Jurkat, Clone E6-1 (cell line): ENCODE measurements around the gene KRTAP9-6.
"Not testable (repeated sequence)": the region's sequence is repeated elsewhere in the genome, so short reads cannot be mapped to it uniquely, and the experiment has no call there.

Source experiments
- DNase-seq: peaks from one replicate; pipeline ENCODE4 v3.0.0-alpha.2; 2011; ENCODE audit warnings: low read depth, low spot score
- H3K4me3 ChIP-seq: 2 replicates; pipeline ENCODE4 v1.5.1; 2011; ENCODE audit warnings: mild to moderate bottlenecking, low read length, control low read depth, moderate library complexity

The KRTAP9-6 gene

DNA sequence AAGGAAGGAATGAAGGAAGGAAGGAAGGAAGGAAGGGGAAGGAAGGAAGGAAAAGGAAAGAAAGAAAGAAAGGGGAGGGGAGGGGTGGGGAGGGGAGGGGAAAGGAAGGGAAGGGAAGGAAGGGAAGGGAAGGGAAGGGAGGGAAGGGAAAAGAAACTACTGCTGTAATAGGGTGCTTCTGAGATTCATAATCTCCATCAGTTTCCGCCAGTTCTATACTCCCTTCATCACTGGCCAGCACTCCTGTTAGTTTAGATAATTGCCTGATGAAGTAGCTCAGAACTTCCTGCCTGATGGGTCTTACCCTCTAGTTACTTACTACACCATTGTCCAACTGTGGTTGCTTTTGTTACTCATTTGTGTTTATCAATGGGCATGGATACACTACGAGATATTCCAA lies 2.0 kb upstream of the KRTAP9-6 start:
- no peak overlapping the region for H3K4me3 ChIP-seq
- no peak for DNase-seq

DNA sequence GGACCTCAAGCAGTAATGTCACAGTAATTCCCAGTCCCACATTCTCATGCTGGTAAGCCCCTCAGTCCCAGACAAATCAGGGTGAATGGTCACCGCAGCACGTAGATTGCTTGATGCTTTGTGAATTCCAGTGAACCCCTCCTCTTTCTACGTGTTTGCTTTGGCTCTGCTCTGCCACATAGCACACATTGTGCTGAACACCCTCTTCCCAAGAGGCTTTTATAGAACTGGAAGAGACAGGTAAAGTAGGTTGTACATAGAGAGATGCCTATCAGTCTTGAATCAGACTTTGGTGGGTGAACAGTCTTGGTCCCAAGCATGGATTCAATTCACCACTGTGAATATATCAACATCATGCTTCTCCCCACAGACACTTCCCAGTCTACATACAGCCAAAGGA lies 579 bp upstream of the KRTAP9-6 start:
- no peak for DNase-seq
- H3K4me3 ChIP-seq = no peak overlapping the region

DNA sequence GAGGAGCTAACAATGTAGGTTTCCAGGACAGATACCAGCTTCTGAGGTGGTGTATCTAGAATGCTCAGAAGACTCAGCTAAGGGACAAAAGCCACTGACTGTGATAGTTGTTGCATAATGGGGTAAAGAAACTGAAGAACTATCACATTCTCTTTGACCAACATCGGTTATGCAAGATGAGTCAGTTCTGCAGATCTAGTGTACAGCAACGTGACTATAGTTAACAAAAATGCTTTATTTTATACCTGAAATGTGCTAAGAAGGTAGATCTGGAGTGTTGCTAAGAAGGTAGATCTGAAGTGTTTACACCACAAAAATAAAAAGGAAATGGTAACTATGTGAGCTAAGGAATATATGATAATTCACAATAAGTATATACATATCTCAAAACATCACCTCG lies 2.5 kb downstream of the KRTAP9-6 start:
- no peak overlapping the region for H3K4me3 ChIP-seq
- no peak for DNase-seq

GRCh38 chr17:41271323-41271722 lies 6.1 kb downstream of the KRTAP9-6 start:
- not testable (repeated sequence) for H3K4me3 ChIP-seq, DNase-seq

DNA sequence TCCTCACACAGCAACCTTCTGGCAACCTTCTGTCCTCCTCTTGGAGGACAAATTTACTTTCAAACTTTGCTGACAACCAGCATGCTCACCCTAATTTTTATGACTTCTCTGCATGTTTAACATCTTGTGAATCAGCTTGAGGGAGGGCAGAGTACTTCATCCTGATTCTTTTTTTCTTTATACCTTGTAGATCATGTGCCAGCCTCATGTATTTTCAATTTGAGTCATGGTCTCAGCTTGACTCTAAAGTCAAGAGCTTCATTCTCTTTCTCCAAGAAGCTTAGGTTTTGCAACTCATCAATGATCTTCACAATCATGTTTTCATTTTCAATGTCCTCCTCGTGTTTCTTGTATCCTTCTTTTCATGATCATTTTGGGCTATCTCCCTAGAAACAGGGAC lies 6.7 kb downstream of the KRTAP9-6 start:
- no peak overlapping the region for H3K4me3 ChIP-seq
- DNase-seq = no peak

- not testable (repeated sequence) for DNase-seq, H3K4me3 ChIP-seq
Observed at GRCh38 chr17:41275648-41276190, 10.5 kb downstream of the KRTAP9-6 start, which contains the start of gene KRTAP9-7. Gene KRTAP9-7 (plus strand): TSS chr17:41275698. CDS start chr17:41275698, 0 bp downstream.

GRCh38 chr17:41278176-41278955 lies 13.2 kb downstream of the KRTAP9-6 start:
- DNase-seq = no peak
- no peak overlapping the region for H3K4me3 ChIP-seq

DNA sequence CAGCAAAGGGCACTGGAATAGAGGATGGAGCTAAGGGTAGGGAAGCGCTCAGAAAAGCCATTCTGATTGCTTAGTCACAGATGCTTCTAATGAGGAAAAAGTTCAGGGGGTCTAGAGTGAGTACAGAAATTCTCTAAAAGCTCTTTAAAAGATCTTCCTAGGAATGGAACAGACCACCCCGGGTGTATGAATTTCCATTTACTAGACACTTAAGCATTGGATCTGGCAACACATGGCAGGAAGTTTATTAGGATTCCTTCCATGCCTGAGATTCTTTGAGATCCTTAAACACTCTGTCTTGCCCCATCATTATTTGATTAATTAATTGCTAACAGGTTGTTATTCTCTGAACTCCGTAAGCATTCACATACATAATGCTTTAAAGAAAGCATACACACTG lies 18.9 kb downstream of the KRTAP9-6 start:
- DNase-seq = no peak

GRCh38 chr17:41284546-41284945 lies 19.4 kb downstream of the KRTAP9-6 start:
- H3K4me3 ChIP-seq = no peak overlapping the region
- DNase-seq = no peak

More for the DNA sequence above, 18.9 kb downstream of the KRTAP9-6 start:
- no peak overlapping the region for H3K4me3 ChIP-seq

GRCh38 chr17:41287050-41287449 lies 21.9 kb downstream of the KRTAP9-6 start:
- no peak overlapping the region for H3K4me3 ChIP-seq
- DNase-seq = no peak

- DNase-seq = no peak
- no peak overlapping the region for H3K4me3 ChIP-seq
Observed at GRCh38 chr17:41294016-41294415, 28.8 kb downstream of the KRTAP9-6 start.

DNA sequence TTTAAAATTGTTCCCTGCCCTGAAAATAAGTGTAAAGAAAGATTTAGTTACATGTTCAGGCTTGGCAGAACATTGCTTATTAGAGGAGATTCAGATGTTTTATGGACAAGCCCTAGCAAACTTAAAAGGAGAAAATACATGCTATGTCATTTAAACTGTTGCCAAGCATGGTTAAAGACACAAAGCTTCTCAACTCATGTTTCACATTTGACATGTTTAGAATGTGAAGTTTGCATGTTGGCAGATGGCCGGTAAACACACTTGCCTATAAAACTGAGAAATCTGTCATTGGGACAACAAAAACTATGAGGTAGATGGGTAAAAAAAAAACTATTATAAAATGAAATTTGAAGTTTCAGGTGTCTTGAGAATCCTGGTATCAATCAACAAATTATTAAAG lies 31.7 kb downstream of the KRTAP9-6 start:
- no peak for DNase-seq
- H3K4me3 ChIP-seq = no peak overlapping the region

DNA sequence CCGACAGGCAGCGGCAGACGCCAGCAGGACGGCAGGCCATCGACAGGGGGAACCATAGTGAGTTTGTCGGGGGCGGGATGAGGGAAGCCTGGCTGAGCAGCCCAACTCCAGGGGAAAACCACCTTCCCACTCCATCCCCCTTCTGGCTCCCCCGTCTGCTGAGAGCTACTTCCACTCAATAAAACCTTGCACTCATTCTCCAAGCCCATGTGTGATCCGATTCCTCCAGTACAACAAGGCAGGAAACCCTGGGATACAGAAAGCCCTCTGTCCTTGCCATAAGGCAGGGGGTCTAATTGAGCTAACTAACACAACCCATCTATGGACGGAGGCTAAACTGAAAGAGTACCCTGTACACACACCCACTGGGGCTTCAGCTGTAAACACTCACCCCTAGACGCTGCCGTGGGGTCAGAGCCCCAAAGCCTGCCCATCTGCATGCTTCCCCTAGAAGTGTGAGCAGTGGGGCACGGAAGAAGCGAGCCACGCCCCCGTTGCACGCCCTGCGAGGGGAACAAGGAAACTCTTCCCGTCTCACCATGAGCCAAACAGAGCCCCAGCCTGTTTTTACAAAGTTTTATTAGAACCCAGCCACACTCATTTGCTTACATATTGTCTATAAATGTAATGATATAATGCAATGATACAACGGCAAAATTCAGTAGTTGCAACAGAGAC lies 33.4 kb downstream of the KRTAP9-6 start:
- DNase-seq = no peak
- no peak overlapping the region for H3K4me3 ChIP-seq

DNA sequence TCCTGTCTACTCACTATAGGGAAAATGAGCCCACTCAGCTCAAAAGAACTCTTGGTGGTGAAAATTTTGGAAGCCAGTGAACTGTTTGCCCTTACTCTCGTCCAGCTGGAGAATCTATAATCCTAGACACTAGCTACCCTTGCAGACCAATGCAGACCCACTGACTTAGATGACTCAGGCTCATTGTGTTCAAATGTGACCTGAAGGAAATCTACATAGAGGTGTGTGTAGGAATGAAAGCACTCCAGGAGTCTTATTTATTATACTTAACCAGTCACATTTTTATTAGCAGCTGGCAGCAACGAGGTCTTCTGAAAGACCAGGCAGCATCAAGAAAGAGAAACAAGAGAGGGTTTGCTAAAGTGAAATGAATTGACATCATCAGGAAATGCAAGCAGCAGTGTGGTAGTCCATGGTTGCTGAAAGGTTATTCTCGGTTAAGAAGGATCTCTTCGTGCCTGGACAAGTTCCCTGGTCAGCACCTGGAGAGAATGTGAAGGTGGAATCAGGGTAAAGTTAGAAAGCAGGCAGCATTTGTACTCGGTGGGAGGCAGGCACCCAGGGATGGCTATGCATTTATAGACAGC lies 36.1 kb downstream of the KRTAP9-6 start:
- DNase-seq = no peak
- H3K4me3 ChIP-seq = no peak overlapping the region

DNA sequence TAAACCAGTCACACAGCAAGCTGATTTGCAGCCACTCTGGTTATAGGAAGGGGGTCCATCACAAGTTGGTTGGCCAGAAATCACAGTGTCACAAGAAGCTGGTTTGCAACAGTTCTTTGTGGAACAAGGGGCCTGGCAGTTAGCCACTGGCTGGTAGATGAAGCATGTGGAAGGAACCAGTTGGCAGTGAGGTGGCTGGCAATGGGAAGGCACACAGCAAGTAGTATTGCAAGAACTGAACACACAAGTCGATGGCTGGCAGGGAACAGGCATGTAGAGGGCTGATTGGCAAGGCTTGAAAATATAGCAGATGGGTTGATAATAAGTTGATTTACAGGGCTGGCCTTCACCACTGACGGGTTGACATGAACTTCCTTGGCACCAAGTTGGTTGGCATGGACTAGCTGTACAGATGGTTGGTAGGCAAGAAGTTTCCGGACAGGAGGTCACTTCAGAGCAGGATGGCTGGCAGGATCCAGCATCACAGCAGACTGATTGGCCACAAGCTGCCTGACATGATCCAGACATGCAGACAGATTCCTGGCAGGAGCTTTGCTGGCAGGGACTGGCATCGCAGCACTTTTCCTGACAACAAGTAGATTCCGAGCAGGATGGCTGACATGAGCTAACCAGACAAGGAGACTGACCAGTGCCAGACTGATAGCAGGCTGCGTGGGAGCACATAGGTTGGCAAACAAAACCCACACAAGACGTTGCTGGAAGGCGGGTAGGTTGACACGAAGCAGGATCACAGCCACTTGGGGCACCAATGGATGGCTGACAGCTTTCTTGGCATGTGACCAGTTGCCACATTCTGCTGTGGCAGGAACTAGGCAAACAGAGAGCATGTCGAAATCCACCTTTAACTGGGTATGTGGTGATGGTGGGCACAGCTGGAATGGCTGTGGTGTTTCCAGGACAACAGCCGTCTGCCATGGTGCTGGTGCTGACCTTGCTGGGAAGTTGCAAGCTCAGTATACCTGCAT lies 37.0 kb downstream of the KRTAP9-6 start, which contains the start of gene KRTAP29-1:
TSS of gene KRTAP29-1 (minus strand) at position 936 of the 986 bp plus-strand sequence. CDS start at position 936, 0 bp downstream.
- DNase-seq = no peak
- no peak within 1 kb of the TSS for H3K4me3 ChIP-seq

GRCh38 chr17:41302981-41303380 lies 37.8 kb downstream of the KRTAP9-6 start:
- H3K4me3 ChIP-seq = no peak overlapping the region
- DNase-seq = no peak

DNA sequence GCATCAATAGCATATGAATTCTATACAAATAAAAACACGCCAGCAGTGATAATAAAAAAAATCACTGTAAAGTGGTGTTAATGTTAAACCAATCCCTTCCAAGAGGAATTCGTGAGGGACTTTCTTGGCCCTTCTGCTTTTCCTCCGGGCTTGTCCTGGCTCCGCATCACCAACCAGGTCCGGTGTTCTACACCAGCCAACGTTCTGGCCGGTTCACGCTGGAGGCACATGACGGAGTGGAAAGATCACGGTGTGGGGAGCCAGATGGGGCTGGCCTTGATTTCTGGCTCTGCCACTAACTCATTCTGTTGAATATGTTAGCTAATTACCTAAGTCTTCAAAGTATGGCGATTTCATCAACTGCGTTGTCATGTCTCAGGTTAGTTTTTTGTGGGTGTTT lies 38.9 kb downstream of the KRTAP9-6 start:
- no peak overlapping the region for H3K4me3 ChIP-seq
- no peak for DNase-seq

DNA sequence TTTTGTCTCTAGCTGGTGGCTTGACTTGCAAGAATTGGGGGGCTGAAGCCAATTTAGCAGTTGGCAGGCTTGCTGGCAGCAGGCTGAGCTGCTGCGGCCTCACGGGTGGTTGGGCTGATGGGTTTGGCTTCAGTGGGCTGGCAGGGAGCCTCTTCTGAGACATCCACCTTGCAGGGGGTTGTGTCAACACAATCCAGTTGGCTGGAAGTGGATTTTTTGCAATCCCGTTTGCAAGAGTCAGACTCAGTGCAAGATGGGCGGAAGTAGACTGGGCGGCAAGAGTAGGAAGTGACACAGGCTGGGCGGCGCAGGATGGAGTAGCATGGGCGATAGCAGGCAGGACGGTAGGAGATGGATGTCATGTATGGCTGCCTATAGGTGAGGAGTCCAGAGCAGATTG lies 42.5 kb downstream of the KRTAP9-6 start:
- H3K4me3 ChIP-seq = no peak overlapping the region
- DNase-seq = no peak
